ENCODE data around the gene KRT75.
"Not testable (repeated sequence)": the region's sequence is repeated elsewhere in the genome, so short reads cannot be mapped to it uniquely, and the experiment has no call there.

Gene KRT75
- total RNA-seq, result 0 to 0.30 (median 0) reads per million in 9 experiments

DNA sequence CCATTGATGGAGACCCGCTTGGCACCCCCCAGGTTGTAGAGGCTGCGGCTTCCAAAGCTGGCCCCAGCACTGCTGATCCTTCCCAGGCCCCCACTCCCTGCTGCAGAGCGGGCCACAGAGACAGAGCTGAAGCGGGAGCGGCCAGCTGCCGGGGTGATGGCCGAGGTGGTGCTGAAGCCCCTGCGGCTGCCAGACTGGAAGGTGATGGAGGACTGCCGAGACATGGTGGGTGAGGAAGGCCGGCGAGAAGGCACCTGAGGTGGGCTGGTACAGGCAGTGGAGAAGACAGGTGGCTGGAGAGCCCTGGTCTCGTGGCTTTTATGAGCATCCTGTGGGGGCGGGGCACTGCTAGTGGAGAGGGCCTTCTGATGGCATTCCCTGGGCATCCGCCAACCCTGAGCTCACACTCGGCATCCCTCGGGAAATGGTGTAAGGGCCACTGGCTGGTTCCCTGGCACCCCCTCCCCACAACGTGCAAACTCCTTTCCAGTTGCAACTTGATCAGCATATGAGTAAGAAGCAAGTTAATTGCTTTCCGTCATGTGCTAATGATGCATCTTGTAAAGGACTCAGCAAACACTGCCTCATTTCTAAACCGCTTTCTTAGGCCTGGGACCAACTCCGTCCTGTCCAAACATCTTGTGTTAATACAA lies at the start of gene KRT75:
Gene KRT75 (minus strand): TSS at position 291 of the 653 bp plus-strand sequence. CDS start 67 bp downstream, at position 224.
- peaks cover 55 to 85% of the 10 kb centered on the region in 2 donors for H3K27me3 Mint-ChIP-seq
- peaks cover 0 to 4% of the 10 kb centered on the region in 2 donors for H3K4me1 Mint-ChIP-seq (ENCODE audit: low read depth in 2 of 2)
- H3K27ac Mint-ChIP-seq, result no peak within 1 kb of the TSS
- H3K36me3 Mint-ChIP-seq (ENCODE audit: insufficient read depth), result no peaks in the 10 kb centered on the region
- ATAC-seq (replicated peaks) (no peak), DNase-seq (no peak)
- no peak within 1 kb of the TSS for H3K4me3 Mint-ChIP-seq
- no peaks in the 10 kb centered on the region for H3K9me3 Mint-ChIP-seq

DNA sequence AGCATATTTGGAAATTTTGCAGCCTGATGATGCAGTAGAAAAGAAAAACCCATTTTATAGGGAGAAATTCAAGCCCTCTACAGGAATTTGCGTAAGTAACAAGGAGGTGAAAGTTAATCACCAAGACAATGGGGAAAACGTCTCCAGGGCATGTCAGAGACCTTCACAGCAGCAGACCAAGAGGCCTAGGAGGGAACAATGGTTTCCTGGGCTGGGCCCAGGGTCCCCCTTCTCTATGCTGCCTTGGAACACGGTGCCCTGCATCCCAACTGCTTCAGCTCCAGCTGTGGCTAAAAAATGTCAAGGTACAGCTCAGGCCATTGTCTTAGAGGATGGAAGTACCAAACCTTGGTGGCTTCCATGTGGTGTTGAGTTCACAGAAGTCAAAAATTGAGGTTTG lies 45.9 kb upstream of the KRT75 start:
- Mint-ChIP-seq H3K4me3 (no peak overlapping the region), H3K27ac (no peak overlapping the region), H3K27me3 (peaks cover 24 to 33% of the 10 kb centered on the region in 2 donors), H3K4me1 (ENCODE audit: low read depth in 2 of 2) (no peaks in the 10 kb centered on the region), H3K36me3 (ENCODE audit: insufficient read depth) (no peaks in the 10 kb centered on the region), H3K9me3 (no peaks in the 10 kb centered on the region)
- no peak for ATAC-seq (replicated peaks)
- DNase-seq, result no peak

DNA sequence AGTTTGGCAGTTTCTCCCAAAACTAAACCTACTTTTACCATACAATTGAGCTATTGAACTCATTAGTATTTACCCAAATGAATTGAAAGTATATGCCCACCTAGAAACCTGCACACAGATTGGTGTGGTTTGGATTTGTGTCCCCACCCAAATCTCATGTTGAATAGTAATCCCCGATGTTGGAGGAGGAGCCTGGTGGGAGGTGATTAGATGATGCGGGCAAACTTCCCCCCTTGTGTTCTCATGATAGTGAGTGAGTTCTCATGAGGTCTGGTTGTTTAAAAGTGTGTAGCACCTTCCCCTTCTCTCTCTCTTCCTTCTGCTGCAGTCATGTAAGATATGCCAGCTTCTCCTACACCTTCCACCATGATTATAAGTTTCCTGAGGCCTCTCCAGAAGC lies 43.5 kb upstream of the KRT75 start:
- Mint-ChIP-seq H3K4me3 (no peak overlapping the region), H3K27me3 (peaks cover 4 to 8% of the 10 kb centered on the region in 2 donors), H3K36me3 (ENCODE audit: insufficient read depth) (no peaks in the 10 kb centered on the region), H3K9me3 (no peaks in the 10 kb centered on the region), H3K4me1 (ENCODE audit: low read depth in 2 of 2) (no peaks in the 10 kb centered on the region), H3K27ac (no peak overlapping the region)
- DNase-seq (no peak), ATAC-seq (replicated peaks) (no peak)

GRCh38 chr12:52474212-52474611 lies 40.0 kb upstream of the KRT75 start:
- Mint-ChIP-seq H3K36me3 (ENCODE audit: insufficient read depth) (no peaks in the 10 kb centered on the region), H3K4me1 (ENCODE audit: low read depth in 2 of 2) (no peaks in the 10 kb centered on the region), H3K9me3 (no peaks in the 10 kb centered on the region), H3K4me3 (no peak overlapping the region), H3K27ac (no peak overlapping the region), H3K27me3 (peaks cover 11 to 17% of the 10 kb centered on the region in 2 donors)
- no peak for ATAC-seq (replicated peaks)
- no peak for DNase-seq

DNA sequence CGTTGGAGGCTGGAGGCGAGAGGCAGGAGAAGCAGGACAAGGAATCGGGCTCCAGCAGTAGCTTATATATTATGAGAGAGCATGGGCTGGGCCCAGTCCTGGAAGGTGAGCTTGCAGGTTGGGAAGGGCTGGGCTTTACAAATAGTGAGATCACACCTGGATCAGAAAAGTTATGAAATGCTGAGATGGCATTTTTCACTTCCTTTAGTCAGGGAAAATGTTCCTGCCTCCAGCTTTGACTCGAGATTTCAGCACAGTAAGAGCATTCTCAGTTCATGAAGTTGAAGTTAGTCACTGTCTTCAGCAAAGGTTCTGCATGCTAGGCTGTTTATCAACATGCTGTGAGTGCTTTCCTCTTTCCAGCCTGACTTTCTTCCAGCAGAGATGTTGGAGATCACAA lies 39.6 kb upstream of the KRT75 start, which contains the start of gene KRT6C:
Gene KRT6C (minus strand): TSS at position 38 of the 400 bp plus-strand sequence. CDS start 68 bp downstream, outside the sequence.
- no peak for ATAC-seq (replicated peaks)
- H3K27ac Mint-ChIP-seq, result no peak within 1 kb of the TSS
- no peaks in the 10 kb centered on the region for H3K36me3 Mint-ChIP-seq (ENCODE audit: insufficient read depth)
- H3K27me3 Mint-ChIP-seq, result peaks cover 11 to 22% of the 10 kb centered on the region in 2 donors
- DNase-seq, result no peak
- H3K4me1 Mint-ChIP-seq (ENCODE audit: low read depth in 2 of 2), result no peaks in the 10 kb centered on the region
- H3K9me3 Mint-ChIP-seq, result no peaks in the 10 kb centered on the region
- no peak within 1 kb of the TSS for H3K4me3 Mint-ChIP-seq

DNA sequence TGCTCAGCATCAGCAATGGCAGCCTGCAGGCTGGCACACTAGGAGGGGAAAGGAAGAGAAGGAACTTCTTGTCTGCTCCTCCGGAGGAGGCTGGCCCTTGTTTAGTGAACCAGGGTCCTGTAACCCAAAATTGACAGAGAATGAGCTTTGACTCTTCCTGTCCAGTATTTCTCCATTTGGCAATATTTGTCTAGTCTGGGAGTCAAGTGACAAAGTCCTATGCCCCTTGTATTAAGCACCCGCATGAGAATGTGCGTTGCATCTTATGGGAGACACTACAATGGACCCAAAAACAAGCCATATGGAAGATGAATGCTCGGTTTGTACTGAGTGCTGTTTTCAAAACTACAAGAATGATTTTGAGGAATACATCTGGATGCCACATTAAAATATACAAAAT lies 35.7 kb upstream of the KRT75 start:
- no peak for ATAC-seq (replicated peaks)
- H3K4me3 Mint-ChIP-seq, result no peak overlapping the region
- no peak for DNase-seq
- H3K27ac Mint-ChIP-seq, result no peak overlapping the region
- H3K36me3 Mint-ChIP-seq (ENCODE audit: insufficient read depth), result no peaks in the 10 kb centered on the region
- no peaks in the 10 kb centered on the region for H3K4me1 Mint-ChIP-seq (ENCODE audit: low read depth in 2 of 2)
- H3K9me3 Mint-ChIP-seq, result no peaks in the 10 kb centered on the region
- H3K27me3 Mint-ChIP-seq, result peaks cover 24 to 40% of the 10 kb centered on the region in 2 donors

DNA sequence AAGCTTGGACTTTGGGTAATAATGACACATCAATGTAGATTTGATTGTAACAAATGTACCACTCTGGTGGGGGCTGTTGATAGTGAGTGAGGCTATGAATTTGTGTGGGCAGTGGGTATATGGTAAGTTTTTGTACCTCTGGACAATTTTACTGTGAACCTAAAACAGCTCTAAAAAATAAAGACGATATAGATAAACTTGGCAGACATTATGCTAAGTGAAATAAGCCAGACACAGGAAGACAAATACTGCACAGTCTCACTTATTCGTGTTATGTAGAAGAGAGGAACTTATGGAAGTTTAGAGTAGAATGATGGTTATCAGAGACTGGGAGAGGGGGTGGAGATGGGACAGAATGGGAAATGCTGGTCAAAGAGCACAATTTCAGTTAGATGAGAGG lies 30.7 kb upstream of the KRT75 start:
- no peaks in the 10 kb centered on the region for H3K36me3 Mint-ChIP-seq (ENCODE audit: insufficient read depth)
- DNase-seq (no peak), ATAC-seq (replicated peaks) (no peak)
- no peaks in the 10 kb centered on the region for H3K9me3 Mint-ChIP-seq
- peaks cover 29 to 52% of the 10 kb centered on the region in 2 donors for H3K27me3 Mint-ChIP-seq
- H3K4me3 Mint-ChIP-seq, result no peak overlapping the region
- no peak overlapping the region for H3K27ac Mint-ChIP-seq
- H3K4me1 Mint-ChIP-seq (ENCODE audit: low read depth in 2 of 2), result no peaks in the 10 kb centered on the region

DNA sequence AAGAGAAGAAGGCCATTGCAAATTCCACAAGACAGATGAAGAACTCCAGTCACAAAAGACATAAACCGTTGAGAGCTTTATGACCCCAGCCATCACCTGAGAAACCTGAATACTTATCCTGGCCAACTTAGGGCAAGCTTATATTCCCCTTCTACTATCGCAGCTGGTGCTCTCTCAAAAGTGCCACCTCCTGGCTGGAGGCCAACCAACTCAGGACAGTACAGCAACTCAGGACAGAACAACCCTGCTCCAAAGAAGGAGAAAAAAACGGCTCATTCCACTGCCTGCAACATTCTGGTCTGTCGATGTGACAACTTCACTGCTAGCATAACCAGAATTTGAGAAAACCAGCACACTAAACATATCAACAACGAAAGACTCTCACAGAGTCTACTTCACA lies 27.5 kb upstream of the KRT75 start:
- H3K9me3 Mint-ChIP-seq, result no peaks in the 10 kb centered on the region
- no peak overlapping the region for H3K27ac Mint-ChIP-seq
- ATAC-seq (replicated peaks), result no peak
- no peaks in the 10 kb centered on the region for H3K4me1 Mint-ChIP-seq (ENCODE audit: low read depth in 2 of 2)
- no peak overlapping the region for H3K4me3 Mint-ChIP-seq
- no peaks in the 10 kb centered on the region for H3K36me3 Mint-ChIP-seq (ENCODE audit: insufficient read depth)
- DNase-seq, result no peak
- peaks cover 24 to 34% of the 10 kb centered on the region in 2 donors for H3K27me3 Mint-ChIP-seq

- no peak for ATAC-seq (replicated peaks)
- Mint-ChIP-seq H3K27me3 (peaks cover 16 to 33% of the 10 kb centered on the region in 2 donors), H3K9me3 (no peaks in the 10 kb centered on the region), H3K4me3 (no peak overlapping the region), H3K36me3 (ENCODE audit: insufficient read depth) (no peaks in the 10 kb centered on the region), H3K4me1 (ENCODE audit: low read depth in 2 of 2) (peaks cover 12% of the 10 kb centered on the region in 2 donors), H3K27ac (no peak overlapping the region)
- no peak for DNase-seq
Measured at GRCh38 chr12:52458861-52459260, 24.7 kb upstream of the KRT75 start.

DNA sequence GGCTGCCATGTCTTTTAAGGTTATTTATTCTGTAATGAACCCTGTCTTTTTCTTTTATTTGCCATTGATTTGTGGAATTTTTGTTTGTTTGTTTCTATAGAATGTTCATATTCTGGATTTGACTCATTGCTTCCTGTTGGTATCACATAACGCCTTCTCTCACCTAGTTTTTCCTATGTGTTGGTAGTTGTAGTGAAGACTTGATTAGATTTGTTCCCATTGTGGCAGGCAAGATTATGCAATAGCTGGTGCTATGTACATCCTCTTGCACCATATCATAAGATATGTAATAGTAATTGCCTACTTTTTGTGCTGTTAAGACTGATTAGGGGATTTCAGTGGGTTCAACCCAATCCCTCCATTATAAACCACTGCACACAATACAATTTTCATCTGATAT lies 21.6 kb upstream of the KRT75 start:
- no peak overlapping the region for H3K27ac Mint-ChIP-seq
- peaks cover 12% of the 10 kb centered on the region in 2 donors for H3K4me1 Mint-ChIP-seq (ENCODE audit: low read depth in 2 of 2)
- H3K36me3 Mint-ChIP-seq (ENCODE audit: insufficient read depth), result no peaks in the 10 kb centered on the region
- peaks cover 9 to 26% of the 10 kb centered on the region in 2 donors for H3K27me3 Mint-ChIP-seq
- H3K9me3 Mint-ChIP-seq, result no peaks in the 10 kb centered on the region
- DNase-seq (no peak), ATAC-seq (replicated peaks) (no peak)
- H3K4me3 Mint-ChIP-seq, result no peak overlapping the region

DNA sequence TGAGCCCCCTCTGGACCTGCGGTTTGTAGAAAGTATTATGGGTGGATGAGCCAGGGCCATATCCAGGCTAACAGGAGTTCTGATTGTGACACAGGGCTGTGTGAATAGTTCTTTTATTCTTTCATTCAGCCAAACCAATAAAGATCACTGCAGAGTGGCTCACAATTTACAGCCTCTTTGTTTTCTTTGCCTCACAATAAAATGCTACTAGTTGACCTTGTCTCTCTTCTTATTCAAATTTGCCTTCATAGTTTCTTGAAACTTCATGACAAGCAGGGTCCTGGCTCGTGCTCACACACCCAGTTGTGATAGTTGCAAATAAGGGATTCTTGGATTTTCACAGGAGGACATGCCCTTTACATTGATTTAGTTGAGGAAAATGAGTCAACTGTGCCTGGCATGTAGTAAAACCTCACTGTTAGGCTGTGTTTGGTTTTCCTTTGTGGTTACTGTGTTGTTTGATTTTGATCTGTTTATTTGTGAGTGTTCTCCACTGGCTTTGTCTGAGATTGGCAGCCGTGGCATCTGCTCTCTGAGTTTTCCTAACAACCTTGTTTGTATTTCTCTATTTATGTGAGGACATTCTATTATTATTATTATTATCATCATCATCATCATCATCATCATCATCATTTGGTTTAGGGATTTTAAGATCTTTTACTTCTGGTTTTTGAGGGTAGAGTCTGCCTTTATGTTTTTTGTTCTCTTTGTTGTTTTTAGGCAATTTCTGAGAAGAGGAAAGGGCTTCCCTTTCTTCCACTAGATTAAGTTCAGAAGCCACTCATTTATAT lies 20.4 kb upstream of the KRT75 start:
- peaks cover 12 to 13% of the 10 kb centered on the region in 2 donors for H3K4me1 Mint-ChIP-seq (ENCODE audit: low read depth in 2 of 2)
- H3K27ac Mint-ChIP-seq, result peak overlapping the region in 1 of 2 donors; percentile 3
- no peaks in the 10 kb centered on the region for H3K36me3 Mint-ChIP-seq (ENCODE audit: insufficient read depth)
- H3K4me3 Mint-ChIP-seq, result no peak overlapping the region
- DNase-seq (no peak), ATAC-seq (replicated peaks) (no peak)
- H3K9me3 Mint-ChIP-seq, result no peaks in the 10 kb centered on the region
- peaks cover 8 to 28% of the 10 kb centered on the region in 2 donors for H3K27me3 Mint-ChIP-seq

GRCh38 chr12:52452101-52452500 lies 17.9 kb upstream of the KRT75 start, which contains the start of gene KRT6B:
Gene KRT6B (minus strand): TSS chr12:52452146. CDS start chr12:52452078, 68 bp downstream.
- Mint-ChIP-seq H3K4me1 (ENCODE audit: low read depth in 2 of 2) (peaks cover 15 to 18% of the 10 kb centered on the region in 2 donors), H3K27ac (no peak within 1 kb of the TSS), H3K9me3 (no peaks in the 10 kb centered on the region), H3K27me3 (peaks cover 5 to 35% of the 10 kb centered on the region in 2 donors), H3K4me3 (no peak within 1 kb of the TSS), H3K36me3 (ENCODE audit: insufficient read depth) (peaks cover 4% of the 10 kb centered on the region)
- DNase-seq, result no peak
- ATAC-seq (replicated peaks), result no peak

- peaks cover 4% of the 10 kb centered on the region for H3K36me3 Mint-ChIP-seq (ENCODE audit: insufficient read depth)
- no peak overlapping the region for H3K27ac Mint-ChIP-seq
- H3K27me3 Mint-ChIP-seq, result peaks cover 11 to 67% of the 10 kb centered on the region in 2 donors
- H3K9me3 Mint-ChIP-seq, result no peaks in the 10 kb centered on the region
- H3K4me3 Mint-ChIP-seq, result no peak overlapping the region
- ATAC-seq (replicated peaks) (no peak), DNase-seq (no peak)
- peaks cover 6 to 8% of the 10 kb centered on the region in 2 donors for H3K4me1 Mint-ChIP-seq (ENCODE audit: low read depth in 2 of 2)
Measured at GRCh38 chr12:52448228-52448627, 14.1 kb upstream of the KRT75 start.

- not testable (repeated sequence) for H3K4me3 Mint-ChIP-seq; ATAC-seq (replicated peaks)
Measured at GRCh38 chr12:52447196-52447595, 13.0 kb upstream of the KRT75 start.

More at GRCh38 chr12:52447196-52447595, 13.0 kb upstream of the KRT75 start:
- not testable (repeated sequence) for H3K27ac Mint-ChIP-seq; H3K9me3 Mint-ChIP-seq; H3K4me1 Mint-ChIP-seq (ENCODE audit: low read depth in 2 of 2); DNase-seq; H3K36me3 Mint-ChIP-seq (ENCODE audit: insufficient read depth)
- peaks cover 21 to 77% of the 10 kb centered on the region in 2 donors for H3K27me3 Mint-ChIP-seq

All from effector memory CD8-positive, alpha-beta T cell (primary cell).